BJ (cell line): ENCODE measurements around the gene CD300LB. TPM values are rescaled to one million over a fixed set of nuclear protein-coding genes. Genes with fewer than 3 reads are reported as not detected.
"Not testable (repeated sequence)": the region's sequence is repeated elsewhere in the genome, so short reads cannot be mapped to it uniquely, and the experiment has no call there.

ENCODE experiments used
- CTCF ChIA-PET: fragments of 350-600 bp; formaldehyde crosslinking; extraction: SDS; loops from one replicate; lab custom pipeline; 2021; ENCODE audit warnings: antibody characterized with exemption, inconsistent platforms; lab: Yijun Ruan, JAX
- POLR2A ChIA-PET: fragments of 300-600 bp; sonication (Branson Sonifier 250); formaldehyde crosslinking; extraction: SDS; loops from one replicate; lab custom pipeline; 2021; ENCODE audit warnings: antibody characterized with exemption; lab: Charles Lee
- DNase-seq: peaks from one replicate; pipeline ENCODE4 v3.0.0-alpha.2; 2011; ENCODE audit warnings: low read depth
- H3K27me3 ChIP-seq: 2 replicates; pipeline ENCODE4 v1.6.0; 2011; ENCODE audit warnings: low read length; ENCODE audit not compliant: control insufficient read depth, insufficient read depth
- H3K36me3 ChIP-seq: 2 replicates; pipeline ENCODE4 v1.5.1; 2011; ENCODE audit warnings: low read length; ENCODE audit not compliant: control insufficient read depth, insufficient read depth
- H3K4me3 ChIP-seq: 2 replicates; pipeline ENCODE4 v1.5.1; 2011; ENCODE audit warnings: low read depth, mild to moderate bottlenecking, control low read depth, low read length
- CTCF ChIP-seq: IDR thresholded peaks from 2 replicates; pipeline ENCODE4 v1.5.1; 2011; ENCODE audit warnings: low read depth, mild to moderate bottlenecking, control low read depth, inconsistent platforms, low read length, moderate library complexity; ENCODE audit not compliant: insufficient read depth
- polyA minus RNA-seq: library from RNA; depleted of rRNA, polyadenylated mRNA; stranded (reverse); fragments of >200 nt; gene quantifications from 2 replicates; pipeline ENCODE4 v1.2.3, GENCODE V29; 2011; rRNA and poly(A)+ RNA removed
- polyA plus RNA-seq: library from polyadenylated mRNA; depleted of rRNA; stranded (reverse); fragments of >200 nt; gene quantifications from 2 replicates; pipeline ENCODE4 v1.2.3, GENCODE V29; 2011; rRNA removed

CD300LB gene
- polyA plus RNA-seq = not detected in 2 replicates
- not detected in 2 replicates for polyA minus RNA-seq

GRCh38 chr17:74531231-74531761, at the start of gene CD300LB:
TSS of gene CD300LB (minus strand) at chr17:74531475. CDS start at chr17:74531350, 125 bp downstream.
- TF ChIP-seq CTCF = no peak
- no peaks in the 10 kb centered on the region for H3K27me3 ChIP-seq
- no peaks in the 10 kb centered on the region for H3K36me3 ChIP-seq
- POLR2A ChIA-PET = no interaction called here
- no peak for DNase-seq
- CTCF ChIA-PET = no interaction called here
- H3K4me3 ChIP-seq = no peak within 1 kb of the TSS

GRCh38 chr17:74579900-74580299, 48.6 kb upstream of the CD300LB start:
- no peak for DNase-seq
- Histone ChIP-seq H3K36me3 (no peaks in the 10 kb centered on the region), H3K4me3 (no peak overlapping the region), H3K27me3 (no peaks in the 10 kb centered on the region)
- POLR2A ChIA-PET = no interaction called here
- no peak for TF ChIP-seq CTCF
- CTCF ChIA-PET = no interaction called here

GRCh38 chr17:74578979-74579378, 47.7 kb upstream of the CD300LB start:
- H3K36me3 ChIP-seq = no peaks in the 10 kb centered on the region
- ChIA-PET CTCF (no interaction called here), POLR2A (no interaction called here)
- no peak overlapping the region for H3K4me3 ChIP-seq
- no peaks in the 10 kb centered on the region for H3K27me3 ChIP-seq
- DNase-seq = no peak
- no peak for TF ChIP-seq CTCF

- no peak for DNase-seq
- Histone ChIP-seq H3K27me3 (no peaks in the 10 kb centered on the region), H3K36me3 (no peaks in the 10 kb centered on the region), H3K4me3 (no peak overlapping the region)
- no peak for TF ChIP-seq CTCF
- CTCF ChIA-PET = no interaction called here
- POLR2A ChIA-PET = no interaction called here
These were observed 43.3 kb upstream of the CD300LB start for GRCh38 chr17:74574489-74575142.

GRCh38 chr17:74573635-74574034, 42.4 kb upstream of the CD300LB start:
- DNase-seq, H3K36me3 ChIP-seq, H3K27me3 ChIP-seq, POLR2A ChIA-PET, H3K4me3 ChIP-seq: not testable (repeated sequence)
- CTCF ChIA-PET = interaction anchor here (0.6 kb wide), 1 partner anchor 81 kb away, joined by 3 read pairs; no protein-coding TSS in a partner anchor

GRCh38 chr17:74573169-74573568, 41.9 kb upstream of the CD300LB start:
- ChIA-PET CTCF (interaction anchor here (0.6 kb wide), 1 partner anchor 80 kb away, joined by 3 read pairs; no protein-coding TSS in a partner anchor), POLR2A (no interaction called here)
- TF ChIP-seq CTCF = no peak
- DNase-seq = no peak
- Histone ChIP-seq H3K36me3 (no peaks in the 10 kb centered on the region), H3K27me3 (no peaks in the 10 kb centered on the region), H3K4me3 (no peak overlapping the region)
